DOHH2 (cell line): ENCODE measurements around the gene FRAS1.

Experiments
- H3F3A ChIP-seq: fragments of 200-600 bp; sonication (generic), shearing (Covaris generic); 2 replicates; pipeline ENCODE4 v1.6.0; 2016; ENCODE audit warnings: antibody characterized with exemption, mild to moderate bottlenecking; ENCODE audit not compliant: control insufficient read depth, insufficient read depth
- H3K27ac ChIP-seq: fragments of 200-600 bp; sonication (generic); 2 replicates; pipeline ENCODE4 v1.5.1; 2014; ENCODE audit warnings: low read depth, mild to moderate bottlenecking, low read length, moderate library complexity
- H3K27me3 ChIP-seq: fragments of 200-600 bp; sonication (generic); 2 replicates; pipeline ENCODE4 v1.6.1; 2014; ENCODE audit warnings: mild to moderate bottlenecking, low read length, mixed read lengths; ENCODE audit not compliant: control insufficient read depth
- H3K36me3 ChIP-seq: fragments of 200-600 bp; sonication (generic); 2 replicates; pipeline ENCODE4 v1.6.1; 2014; ENCODE audit warnings: mild to moderate bottlenecking, low read length, moderate library complexity, mixed read lengths; ENCODE audit not compliant: control insufficient read depth
- H3K4me1 ChIP-seq: fragments of 200-600 bp; sonication (generic); 2 replicates; pipeline ENCODE4 v1.6.1; 2014; ENCODE audit warnings: mild to moderate bottlenecking, low read length, mixed read lengths; ENCODE audit not compliant: control insufficient read depth
- H3K4me2 ChIP-seq: fragments of 200-600 bp; sonication (generic); 2 replicates; pipeline ENCODE4 v1.6.0; 2014; ENCODE audit warnings: mild to moderate bottlenecking, low read length, moderate library complexity
- H3K4me3 ChIP-seq: fragments of 200-600 bp; sonication (generic); 2 replicates; pipeline ENCODE4 v1.5.1; 2014; ENCODE audit warnings: mild to moderate bottlenecking, low read length, mixed read lengths
- H3K79me2 ChIP-seq: fragments of 200-600 bp; sonication (generic); 2 replicates; pipeline ENCODE4 v1.6.1; 2014; ENCODE audit warnings: mild to moderate bottlenecking, low read length, mixed read lengths; ENCODE audit not compliant: control insufficient read depth
- H3K9me2 ChIP-seq: fragments of 200-600 bp; sonication (generic); replicated peaks from 2 replicates; pipeline ENCODE4 v1.6.1; 2014; ENCODE audit warnings: mild to moderate bottlenecking, low read length, mixed read lengths; ENCODE audit not compliant: control insufficient read depth
- H3K9me3 ChIP-seq: fragments of 200-600 bp; sonication (generic); 2 replicates; pipeline ENCODE4 v1.6.1; 2014; ENCODE audit warnings: antibody characterized with exemption, low read length, mixed read lengths; ENCODE audit not compliant: control insufficient read depth, insufficient read depth
- H4K20me1 ChIP-seq: fragments of 200-600 bp; sonication (generic); 2 replicates; pipeline ENCODE4 v1.6.0; 2014; ENCODE audit warnings: low read depth, mild to moderate bottlenecking, antibody characterized with exemption, low read length, moderate library complexity; ENCODE audit not compliant: control insufficient read depth, insufficient read depth
- EZH2phosphoT487 ChIP-seq: fragments of 200-600 bp; sonication (generic); IDR thresholded peaks from 2 replicates; pipeline ENCODE4 v1.6.1; 2017; ENCODE audit warnings: borderline replicate concordance, mild to moderate bottlenecking, antibody characterized with exemption, low read length, moderate library complexity, mixed read lengths
- TF ChIP-seq, protein P1 (sequence below): fragments of 200-600 bp; sonication (generic); IDR thresholded peaks from one replicate; pipeline ENCODE4 v1.5.1; 2014; ENCODE audit warnings: antibody characterized with exemption, mild to moderate bottlenecking, low read depth, low read length; ENCODE audit not compliant: poor library complexity, severe bottlenecking

The FRAS1 gene

DNA sequence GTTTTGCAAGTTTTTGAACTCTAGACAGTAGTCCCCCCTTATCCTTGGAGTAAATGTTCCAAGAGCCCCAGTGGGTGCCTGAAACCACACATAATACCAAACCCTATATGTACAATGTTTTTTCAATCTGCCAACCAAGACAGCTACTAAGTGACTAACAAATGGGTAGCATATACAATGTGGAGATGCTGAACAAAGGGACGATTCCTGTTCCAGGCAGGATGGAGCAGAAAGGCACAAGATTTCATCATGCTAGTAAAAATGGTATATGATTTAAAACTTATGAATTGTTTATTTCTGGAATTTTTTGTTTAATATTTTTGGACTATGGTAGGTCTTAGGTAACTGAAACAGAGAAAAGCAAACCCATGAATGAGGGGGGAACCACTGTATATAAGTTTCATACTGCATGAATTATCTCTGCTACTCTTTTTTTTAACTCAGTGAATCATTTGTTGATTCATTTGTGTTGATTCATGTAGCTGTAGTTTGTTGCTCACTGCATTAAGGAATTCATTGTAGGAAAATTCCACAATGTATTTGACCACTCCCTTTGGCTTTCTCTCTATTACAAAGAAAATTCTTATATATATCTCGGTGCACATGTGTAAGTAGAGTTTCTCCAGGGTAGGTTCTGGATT, 472.6 kb downstream of the FRAS1 start:
- no peak for TF ChIP-seq EZH2phosphoT487
- TF ChIP-seq, protein P1, sequence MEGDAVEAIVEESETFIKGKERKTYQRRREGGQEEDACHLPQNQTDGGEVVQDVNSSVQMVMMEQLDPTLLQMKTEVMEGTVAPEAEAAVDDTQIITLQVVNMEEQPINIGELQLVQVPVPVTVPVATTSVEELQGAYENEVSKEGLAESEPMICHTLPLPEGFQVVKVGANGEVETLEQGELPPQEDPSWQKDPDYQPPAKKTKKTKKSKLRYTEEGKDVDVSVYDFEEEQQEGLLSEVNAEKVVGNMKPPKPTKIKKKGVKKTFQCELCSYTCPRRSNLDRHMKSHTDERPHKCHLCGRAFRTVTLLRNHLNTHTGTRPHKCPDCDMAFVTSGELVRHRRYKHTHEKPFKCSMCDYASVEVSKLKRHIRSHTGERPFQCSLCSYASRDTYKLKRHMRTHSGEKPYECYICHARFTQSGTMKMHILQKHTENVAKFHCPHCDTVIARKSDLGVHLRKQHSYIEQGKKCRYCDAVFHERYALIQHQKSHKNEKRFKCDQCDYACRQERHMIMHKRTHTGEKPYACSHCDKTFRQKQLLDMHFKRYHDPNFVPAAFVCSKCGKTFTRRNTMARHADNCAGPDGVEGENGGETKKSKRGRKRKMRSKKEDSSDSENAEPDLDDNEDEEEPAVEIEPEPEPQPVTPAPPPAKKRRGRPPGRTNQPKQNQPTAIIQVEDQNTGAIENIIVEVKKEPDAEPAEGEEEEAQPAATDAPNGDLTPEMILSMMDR = no peak
- no peaks in the 10 kb centered on the region for H3K79me2 ChIP-seq
- H3K27me3 ChIP-seq = peaks cover 8% of the 10 kb centered on the region; the same call in 1 of the 2 replicates
- H3K4me1 ChIP-seq = no peaks in the 10 kb centered on the region
- H3K4me2 ChIP-seq = no peak overlapping the region
- no peaks in the 10 kb centered on the region for H3K9me3 ChIP-seq
- H3K9me2 ChIP-seq = no peaks in the 10 kb centered on the region
- H3K36me3 ChIP-seq = no peaks in the 10 kb centered on the region
- no peaks in the 10 kb centered on the region for H4K20me1 ChIP-seq
- H3K27ac ChIP-seq = no peak overlapping the region
- H3K4me3 ChIP-seq = no peak overlapping the region
- no peaks in the 10 kb centered on the region for H3F3A ChIP-seq

GRCh38 chr4:78532046-78532445, 474.9 kb downstream of the FRAS1 start:
- H3K79me2 ChIP-seq = no peaks in the 10 kb centered on the region
- no peaks in the 10 kb centered on the region for H3F3A ChIP-seq
- H3K27me3 ChIP-seq = peaks cover 8% of the 10 kb centered on the region; the same call in 1 of the 2 replicates
- TF ChIP-seq, protein P1 = no peak
- TF ChIP-seq EZH2phosphoT487 = no peak
- H3K4me3 ChIP-seq = no peak overlapping the region
- H3K9me3 ChIP-seq = no peaks in the 10 kb centered on the region
- no peak overlapping the region for H3K4me2 ChIP-seq
- no peaks in the 10 kb centered on the region for H3K9me2 ChIP-seq
- H3K4me1 ChIP-seq = no peaks in the 10 kb centered on the region
- no peaks in the 10 kb centered on the region for H3K36me3 ChIP-seq
- H4K20me1 ChIP-seq = no peaks in the 10 kb centered on the region
- H3K27ac ChIP-seq = no peak overlapping the region

GRCh38 chr4:78533854-78534253, 476.7 kb downstream of the FRAS1 start:
- Histone ChIP-seq H4K20me1 (no peaks in the 10 kb centered on the region), H3K36me3 (no peaks in the 10 kb centered on the region), H3K27ac (no peak overlapping the region), H3K4me2 (no peak overlapping the region), H3F3A (no peaks in the 10 kb centered on the region), H3K79me2 (no peaks in the 10 kb centered on the region), H3K4me1 (no peaks in the 10 kb centered on the region), H3K4me3 (no peak overlapping the region), H3K9me3 (no peaks in the 10 kb centered on the region), H3K9me2 (no peaks in the 10 kb centered on the region), H3K27me3 (peaks cover 8% of the 10 kb centered on the region; the same call in 1 of the 2 replicates)
- TF ChIP-seq, protein P1 = no peak
- no peak for TF ChIP-seq EZH2phosphoT487
